WTC11 (cell line): ENCODE results near the gene FAM53A. TPM values are rescaled to one million over a fixed set of nuclear protein-coding genes. Genes with fewer than 3 reads are reported as not detected.

Experiments
- ATAC-seq: fragments of 200-7000 bp; cut with Tn5 transposase; 2 replicates; pipeline ENCODE4 v1.10.0; 2021; ENCODE audit warnings: mild to moderate bottlenecking, moderate library complexity
- CTCF ChIA-PET: fragments of 300-600 bp; sonication (Branson Sonifier 250); formaldehyde crosslinking; loops from one replicate; lab custom pipeline; 2021; ENCODE audit warnings: antibody characterized with exemption; lab: Charles Lee
- POLR2A ChIA-PET: fragments of 350-600 bp; sonication (Branson Sonifier 250); formaldehyde crosslinking; loops from one replicate; lab custom pipeline; 2021; ENCODE audit warnings: antibody characterized with exemption; lab: Charles Lee
- DNase-seq: peaks from one replicate; pipeline ENCODE4 v3.0.0; 2021; ENCODE audit warnings: low spot score
- H3K27ac Mint-ChIP-seq: 2 replicates; pipeline ENCODE4 v1.8.0; 2021; ENCODE audit warnings: mixed read lengths
- H3K27me3 Mint-ChIP-seq: 2 replicates; pipeline ENCODE4 v1.8.0; 2021; ENCODE audit warnings: low read depth, mild to moderate bottlenecking, moderate library complexity, mixed read lengths
- H3K36me3 Mint-ChIP-seq: 2 replicates; pipeline ENCODE4 v1.8.0; 2021; ENCODE audit warnings: mixed read lengths
- H3K4me1 Mint-ChIP-seq: 2 replicates; pipeline ENCODE4 v1.8.0; 2022; ENCODE audit warnings: mixed read lengths
- H3K4me3 Mint-ChIP-seq: 2 replicates; pipeline ENCODE4 v1.8.0; 2021; ENCODE audit warnings: mild to moderate bottlenecking, moderate library complexity, mixed read lengths
- H3K9me3 Mint-ChIP-seq: 2 replicates; pipeline ENCODE4 v1.8.0; 2021; ENCODE audit warnings: mixed read lengths
- ATF1 ChIP-seq: sonication (generic); formaldehyde crosslinking; IDR thresholded peaks from 2 replicates; pipeline ENCODE4 v1.8.1; 2023; ENCODE audit warnings: mild to moderate bottlenecking, moderate library complexity, missing genetic modification reagents
- CBFB ChIP-seq: sonication (generic); formaldehyde crosslinking; IDR thresholded peaks from 2 replicates; pipeline ENCODE4 v1.8.1; 2022; ENCODE audit warnings: mild to moderate bottlenecking, low read depth, missing genetic modification reagents
- HMGXB4 ChIP-seq: sonication (generic); formaldehyde crosslinking; IDR thresholded peaks from 2 replicates; pipeline ENCODE4 v1.8.1; 2023; ENCODE audit warnings: mild to moderate bottlenecking, moderate library complexity, missing genetic modification reagents
- JAZF1 ChIP-seq: fragments of 250-450 bp; sonication (Bioruptor Pico); IDR thresholded peaks from 2 replicates; pipeline ENCODE4 v1.9.0; 2021; ENCODE audit warnings: moderate library complexity, mild to moderate bottlenecking, inconsistent platforms
- JUN ChIP-seq: sonication (generic); formaldehyde crosslinking; IDR thresholded peaks from 2 replicates; pipeline ENCODE4 v1.8.0; 2023; ENCODE audit warnings: mild to moderate bottlenecking, missing genetic modification reagents
- NR1H2 ChIP-seq: sonication (generic); formaldehyde crosslinking; IDR thresholded peaks from 2 replicates; pipeline ENCODE4 v1.9.0; 2021; ENCODE audit warnings: mild to moderate bottlenecking, moderate library complexity, missing genetic modification reagents
- RORB ChIP-seq: fragments of 250-450 bp; sonication (Bioruptor Pico); IDR thresholded peaks from 2 replicates; pipeline ENCODE4 v1.9.0; 2021; ENCODE audit warnings: mild to moderate bottlenecking
- SMAD3 ChIP-seq: sonication (generic); formaldehyde crosslinking; IDR thresholded peaks from 2 replicates; pipeline ENCODE4 v1.8.0; 2022; ENCODE audit warnings: missing genetic modification reagents, mild to moderate bottlenecking, borderline replicate concordance
- TCF7 ChIP-seq: sonication (generic); formaldehyde crosslinking; IDR thresholded peaks from 2 replicates; pipeline ENCODE4 v1.8.0; 2022; ENCODE audit warnings: mild to moderate bottlenecking, low read depth, missing genetic modification reagents, moderate library complexity
- TEAD1 ChIP-seq: sonication (generic); formaldehyde crosslinking; IDR thresholded peaks from 2 replicates; pipeline ENCODE4 v1.8.0; 2022; ENCODE audit warnings: mild to moderate bottlenecking, missing genetic modification reagents
- USF2 ChIP-seq: sonication (generic); formaldehyde crosslinking; IDR thresholded peaks from 2 replicates; pipeline ENCODE4 v1.8.1; 2023; ENCODE audit warnings: mild to moderate bottlenecking, missing genetic modification reagents, moderate library complexity
- ZBTB43 ChIP-seq: sonication (generic); formaldehyde crosslinking; IDR thresholded peaks from 2 replicates; pipeline ENCODE4 v1.8.1; 2023; ENCODE audit warnings: mild to moderate bottlenecking, missing genetic modification reagents
- ZMAT4 ChIP-seq: fragments of 250-450 bp; sonication (Bioruptor Pico); IDR thresholded peaks from 2 replicates; pipeline ENCODE4 v1.9.0; 2021; ENCODE audit warnings: mild to moderate bottlenecking
- ZNF219 ChIP-seq: sonication (generic); formaldehyde crosslinking; IDR thresholded peaks from 2 replicates; pipeline ENCODE4 v1.8.0; 2023; ENCODE audit warnings: missing genetic modification reagents, mild to moderate bottlenecking, borderline replicate concordance
- ZNF263 ChIP-seq: sonication (generic); formaldehyde crosslinking; IDR thresholded peaks from 2 replicates; pipeline ENCODE4 v1.8.1; 2022; ENCODE audit warnings: low read depth, mild to moderate bottlenecking, moderate library complexity, missing genetic modification reagents
- ZSCAN18 ChIP-seq: fragments of 250-450 bp; sonication (Bioruptor Pico); IDR thresholded peaks from 2 replicates; pipeline ENCODE4 v2.1.2; 2022; ENCODE audit warnings: mild to moderate bottlenecking, moderate library complexity
- total RNA-seq: library from RNA; stranded (reverse); gene quantifications from 3 replicates; pipeline ENCODE4 v1.2.3, GENCODE V29; 2021
- TF ChIP-seq, protein P1 (sequence below): sonication (generic); formaldehyde crosslinking; IDR thresholded peaks from 2 replicates; pipeline ENCODE4 v1.8.0; 2022; ENCODE audit warnings: missing genetic modification reagents
- TF ChIP-seq, protein P2 (sequence below): sonication (generic); formaldehyde crosslinking; IDR thresholded peaks from 2 replicates; pipeline ENCODE4 v1.8.1; 2022; ENCODE audit warnings: low read depth, mild to moderate bottlenecking, moderate library complexity, missing genetic modification reagents, borderline replicate concordance

The FAM53A gene
- total RNA-seq, 1 experiment from 2014 or later, result 2.9 TPM

DNA sequence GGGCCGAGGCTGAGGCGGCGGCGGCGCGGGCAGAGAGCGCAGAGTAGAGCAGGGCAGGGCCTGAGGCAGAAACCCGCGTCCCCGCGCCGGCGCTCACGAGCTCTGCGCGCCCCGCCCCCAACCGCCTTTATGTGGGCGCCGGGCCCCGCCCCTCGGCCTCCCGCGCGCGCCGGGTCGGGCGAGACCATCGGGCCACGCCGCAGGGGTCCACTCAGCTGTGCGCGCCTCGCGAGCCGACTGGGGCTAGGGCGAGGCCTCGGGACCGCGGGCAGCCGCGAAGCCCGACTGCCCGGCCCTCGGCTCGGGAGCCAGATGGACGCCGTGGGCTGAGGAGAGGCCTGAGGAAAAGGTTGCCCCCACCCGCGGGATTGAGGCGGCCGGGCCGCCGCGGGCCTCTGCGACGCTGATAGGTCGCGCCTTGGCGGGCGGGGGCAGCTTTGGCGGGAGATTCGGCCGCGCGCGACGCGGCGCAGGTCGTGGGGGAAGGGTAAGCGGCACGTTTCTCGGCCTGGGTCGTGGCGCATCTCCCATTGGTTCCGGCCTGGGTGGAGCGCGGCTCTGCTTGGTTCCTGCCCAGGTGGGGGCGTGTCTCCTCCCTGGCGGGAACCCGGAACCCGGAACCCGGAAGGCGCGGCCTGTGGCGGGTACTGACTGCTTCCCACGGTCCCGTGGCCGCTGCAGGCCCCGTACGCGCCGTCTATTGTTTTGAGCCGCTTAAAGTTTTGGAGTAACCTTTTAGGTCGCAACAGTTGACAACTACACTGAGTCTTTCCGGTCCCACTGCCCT lies 28.3 kb upstream of the FAM53A start, which contains the start of gene SLBP (continued):
- TF ChIP-seq, protein P1, sequence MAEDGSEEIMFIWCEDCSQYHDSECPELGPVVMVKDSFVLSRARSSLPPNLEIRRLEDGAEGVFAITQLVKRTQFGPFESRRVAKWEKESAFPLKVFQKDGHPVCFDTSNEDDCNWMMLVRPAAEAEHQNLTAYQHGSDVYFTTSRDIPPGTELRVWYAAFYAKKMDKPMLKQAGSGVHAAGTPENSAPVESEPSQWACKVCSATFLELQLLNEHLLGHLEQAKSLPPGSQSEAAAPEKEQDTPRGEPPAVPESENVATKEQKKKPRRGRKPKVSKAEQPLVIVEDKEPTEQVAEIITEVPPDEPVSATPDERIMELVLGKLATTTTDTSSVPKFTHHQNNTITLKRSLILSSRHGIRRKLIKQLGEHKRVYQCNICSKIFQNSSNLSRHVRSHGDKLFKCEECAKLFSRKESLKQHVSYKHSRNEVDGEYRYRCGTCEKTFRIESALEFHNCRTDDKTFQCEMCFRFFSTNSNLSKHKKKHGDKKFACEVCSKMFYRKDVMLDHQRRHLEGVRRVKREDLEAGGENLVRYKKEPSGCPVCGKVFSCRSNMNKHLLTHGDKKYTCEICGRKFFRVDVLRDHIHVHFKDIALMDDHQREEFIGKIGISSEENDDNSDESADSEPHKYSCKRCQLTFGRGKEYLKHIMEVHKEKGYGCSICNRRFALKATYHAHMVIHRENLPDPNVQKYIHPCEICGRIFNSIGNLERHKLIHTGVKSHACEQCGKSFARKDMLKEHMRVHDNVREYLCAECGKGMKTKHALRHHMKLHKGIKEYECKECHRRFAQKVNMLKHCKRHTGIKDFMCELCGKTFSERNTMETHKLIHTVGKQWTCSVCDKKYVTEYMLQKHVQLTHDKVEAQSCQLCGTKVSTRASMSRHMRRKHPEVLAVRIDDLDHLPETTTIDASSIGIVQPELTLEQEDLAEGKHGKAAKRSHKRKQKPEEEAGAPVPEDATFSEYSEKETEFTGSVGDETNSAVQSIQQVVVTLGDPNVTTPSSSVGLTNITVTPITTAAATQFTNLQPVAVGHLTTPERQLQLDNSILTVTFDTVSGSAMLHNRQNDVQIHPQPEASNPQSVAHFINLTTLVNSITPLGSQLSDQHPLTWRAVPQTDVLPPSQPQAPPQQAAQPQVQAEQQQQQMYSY, result peak; percentile 30; the same call in 1 of the 2 replicates
- TF ChIP-seq JAZF1 (no peak), ZNF219 (CRISPR knock-in tag) (0 out of 2 replicates have a peak, but pooled peaks have one; percentile 3), CBFB (CRISPR knock-in tag) (0 out of 2 replicates have a peak, but pooled peaks have one; percentile 67)
- TF ChIP-seq, protein P2, sequence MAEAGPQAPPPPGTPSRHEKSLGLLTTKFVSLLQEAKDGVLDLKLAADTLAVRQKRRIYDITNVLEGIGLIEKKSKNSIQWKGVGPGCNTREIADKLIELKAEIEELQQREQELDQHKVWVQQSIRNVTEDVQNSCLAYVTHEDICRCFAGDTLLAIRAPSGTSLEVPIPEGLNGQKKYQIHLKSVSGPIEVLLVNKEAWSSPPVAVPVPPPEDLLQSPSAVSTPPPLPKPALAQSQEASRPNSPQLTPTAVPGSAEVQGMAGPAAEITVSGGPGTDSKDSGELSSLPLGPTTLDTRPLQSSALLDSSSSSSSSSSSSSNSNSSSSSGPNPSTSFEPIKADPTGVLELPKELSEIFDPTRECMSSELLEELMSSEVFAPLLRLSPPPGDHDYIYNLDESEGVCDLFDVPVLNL (CRISPR knock-in tag), result peak; percentile 93

DNA sequence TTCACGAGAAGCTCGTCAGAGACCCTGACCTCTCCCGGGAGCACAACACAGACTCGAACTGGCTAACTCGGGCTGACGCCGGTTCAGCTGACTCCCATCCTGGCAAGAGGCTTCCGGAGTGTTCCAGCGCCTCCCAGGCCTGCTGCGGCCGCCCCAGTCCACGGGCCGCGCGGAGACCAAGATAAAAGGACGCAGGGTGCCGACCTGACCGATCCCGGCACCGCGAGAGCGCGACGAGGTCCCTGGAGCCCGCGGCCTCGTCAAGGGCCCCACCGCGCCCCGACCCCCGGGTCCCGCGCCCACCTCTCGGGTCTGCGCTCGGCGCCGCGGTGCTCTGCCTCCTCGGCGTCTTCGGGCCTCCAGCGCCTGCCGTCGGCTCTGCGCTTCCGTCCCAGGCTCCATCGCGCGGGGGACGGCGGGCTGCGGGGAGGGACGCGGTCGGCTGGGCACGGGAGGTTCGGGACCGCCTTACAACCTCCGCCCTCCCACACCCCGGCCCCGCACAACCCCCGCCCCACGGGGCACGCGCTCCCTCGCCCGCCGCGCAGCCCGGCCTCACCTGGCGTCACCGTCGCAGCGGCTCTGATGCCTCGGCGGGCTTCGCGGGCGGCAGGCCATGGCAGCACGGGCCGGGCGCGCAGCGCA lies 27.6 kb upstream of the FAM53A start:
- ChIA-PET POLR2A (interaction anchor here (0.9 to 1.8 kb wide), 3 partner anchors 9 to 33 kb away, joined by 3 to 16 read pairs (median 4); partner anchors contain the start of genes TACC3 and TMEM129), CTCF (interaction anchor here (1.3 to 3.4 kb wide), 5 partner anchors 15 to 199 kb away, joined by 3 to 24 read pairs (median 5); no protein-coding TSS in a partner anchor)
- Mint-ChIP-seq H3K27ac (peak overlapping the region; percentile 95), H3K9me3 (no peaks in the 10 kb centered on the region), H3K36me3 (peaks cover 17% of the 10 kb centered on the region), H3K27me3 (peaks cover 2% of the 10 kb centered on the region; the same call in 1 of the 2 replicates), H3K4me3 (peak overlapping the region; percentile 94)
- ATAC-seq, result peak; percentile 8
- TF ChIP-seq RORB (no peak), NR1H2 (CRISPR knock-in tag) (no peak), ZSCAN18 (no peak), SMAD3 (CRISPR knock-in tag) (no peak), ATF1 (CRISPR knock-in tag) (no peak), ZBTB43 (no peak), ZMAT4 (no peak), TCF7 (CRISPR knock-in tag) (peak; percentile 41; the same call in 1 of the 2 replicates), JUN (CRISPR knock-in tag) (0 out of 2 replicates have a peak, but pooled peaks have one; percentile 18), HMGXB4 (peak; percentile 57; the same call in 1 of the 2 replicates), USF2 (CRISPR knock-in tag) (peak; percentile 4; the same call in 1 of the 2 replicates), TEAD1 (CRISPR knock-in tag) (0 out of 2 replicates have a peak, but pooled peaks have one; percentile 54), ZNF263 (0 out of 2 replicates have a peak, but pooled peaks have one; percentile 24), ZNF219 (CRISPR knock-in tag) (0 out of 2 replicates have a peak, but pooled peaks have one; percentile 62)
- TF ChIP-seq, all 79 proteins: peak for 7
- H3K4me1 Mint-ChIP-seq, result peaks cover 27% of the 10 kb centered on the region
- DNase-seq, result peak; percentile 43
